K562 (cell line): ENCODE data around the gene VEGFA.
A peak's percentile ranks its signal among the peaks of the same experiment; 100 is the strongest.

ENCODE experiments used
- BRCA1 ChIP-seq, 2 experiments: fragments of 450-650 bp in 1 of 2; sonication (generic) in 1 of 2; formaldehyde crosslinking in 1 of 2; IDR thresholded peaks; 2 replicates each; pipeline versions ENCODE4 v1.5.0 to v1.6.1; 2017 to 2020; ENCODE audit warnings: mild to moderate bottlenecking in 1 of 2, missing genetic modification reagents in 1 of 2
- CEBPB ChIP-seq: fragments of 450-650 bp; IDR thresholded peaks from 2 replicates; pipeline ENCODE4 v1.6.1; 2016; ENCODE audit warnings: missing genetic modification characterization, missing compliant biosample characterization
- CSDE1 ChIP-seq, 2 experiments: fragments of 450-650 bp; IDR thresholded peaks; 2 replicates each; pipeline ENCODE4 v1.6.1; 2016; ENCODE audit warnings: mild to moderate bottlenecking in 1 of 2
- CTCF ChIP-seq, 3 experiments: IDR thresholded peaks in 2 of 3; conservative IDR thresholded peaks in 1 of 3; 2 replicates each; pipeline ENCODE4 v1.5.1; 2011 to 2012; ENCODE audit warnings: low read length in 3 of 3, mild to moderate bottlenecking in 3 of 3, control low read depth in 2 of 3, improper control_type of control experiment in 1 of 3, inconsistent platforms in 1 of 3, low read depth in 1 of 3, mixed read lengths in 1 of 3, moderate library complexity in 1 of 3; ENCODE audit not compliant: insufficient read depth in 2 of 3
- EZH2 ChIP-seq: IDR thresholded peaks from 2 replicates; pipeline ENCODE4 v1.6.1; 2012; ENCODE audit warnings: low read depth, mild to moderate bottlenecking, inconsistent platforms, low read length, borderline replicate concordance
- MEIS2 ChIP-seq: fragments of 450-650 bp; IDR thresholded peaks from 2 replicates; pipeline ENCODE4 v1.6.1; 2014; ENCODE audit warnings: mild to moderate bottlenecking; ENCODE audit not compliant: partially characterized antibody
- NR2C2 ChIP-seq, 2 experiments: fragments of 200-800 bp in 1 of 2; sonication (Bioruptor generic) in 1 of 2; sonication (generic) in 1 of 2; formaldehyde crosslinking in 1 of 2; IDR thresholded peaks; 2 replicates each; pipeline versions ENCODE4 v1.6.1 to v1.8.0; 2016 to 2022; ENCODE audit warnings: mild to moderate bottlenecking in 1 of 2, missing compliant biosample characterization in 1 of 2, missing genetic modification characterization in 1 of 2, missing genetic modification reagents in 1 of 2
- RB1 ChIP-seq: fragments of 450-650 bp; IDR thresholded peaks from 2 replicates; pipeline ENCODE4 v1.6.1; 2017; ENCODE audit warnings: low read depth, mild to moderate bottlenecking
- RBM39 ChIP-seq: fragments of 200-400 bp; formaldehyde crosslinking; optimal IDR thresholded peaks from 2 replicates; pipeline ENCODE3; 2018; ENCODE audit warnings: low read depth, low read length
- RCOR1 ChIP-seq, 2 experiments: IDR thresholded peaks; 2 replicates each; pipeline ENCODE4 v1.6.1; 2012; ENCODE audit warnings: low read depth in 2 of 2, low read length in 2 of 2, borderline replicate concordance in 1 of 2, improper control_type of control experiment in 1 of 2
- RFX5 ChIP-seq: IDR thresholded peaks from 2 replicates; pipeline ENCODE4 v1.6.1; 2011; ENCODE audit warnings: low read depth, mild to moderate bottlenecking, improper control_type of control experiment, low read length
- ZNF384 ChIP-seq: IDR thresholded peaks from 2 replicates; pipeline ENCODE4 v1.6.1; 2012; ENCODE audit warnings: low read depth, low read length, improper control_type of control experiment

GRCh38 chr6:43796903-43797890 is 27.2 kb downstream of the VEGFA start:
- TF ChIP-seq ZNF384 (no peak), MEIS2 (no peak), CSDE1 (IDR thresholded peaks at IDR 0.05) (no peak), RBM39 (no peak), EZH2 (no peak), BRCA1 (IDR thresholded peaks at IDR 0.05) (no peak), BRCA1 (CRISPR knock-in tag; IDR thresholded peaks at IDR 0.05) (no peak), CEBPB (no peak), CTCF (IDR thresholded peaks at IDR 0.05 in 2 of 3, conservative IDR thresholded peaks at IDR 0.05 in 1 of 3; ENCODE audit: insufficient read depth in 2 of 3, low read depth in 1 of 3, low read length in 3 of 3) (peak in 1 of 3 experiments; percentile 22; a peak in 1 of 6 replicates), NR2C2 (CRISPR knock-in tag; IDR thresholded peaks at IDR 0.05) (no peak), NR2C2 (tag; IDR thresholded peaks at IDR 0.05) (no peak), RB1 (no peak), RCOR1 (IDR thresholded peaks at IDR 0.05; ENCODE audit: borderline replicate concordance in 1 of 2, low read depth in 2 of 2, low read length in 2 of 2) (no peak), RFX5 (no peak)
